ENCODE measurements around the gene RBM39. TPM values are rescaled to one million over a fixed set of nuclear protein-coding genes. Genes with fewer than 3 reads are reported as not detected.
"Not testable (repeated sequence)": the region's sequence is repeated elsewhere in the genome, so short reads cannot be mapped to it uniquely, and the experiment has no call there.

The RBM39 gene
- total RNA-seq, 1 donor from 2014 or later, result 370 TPM

DNA sequence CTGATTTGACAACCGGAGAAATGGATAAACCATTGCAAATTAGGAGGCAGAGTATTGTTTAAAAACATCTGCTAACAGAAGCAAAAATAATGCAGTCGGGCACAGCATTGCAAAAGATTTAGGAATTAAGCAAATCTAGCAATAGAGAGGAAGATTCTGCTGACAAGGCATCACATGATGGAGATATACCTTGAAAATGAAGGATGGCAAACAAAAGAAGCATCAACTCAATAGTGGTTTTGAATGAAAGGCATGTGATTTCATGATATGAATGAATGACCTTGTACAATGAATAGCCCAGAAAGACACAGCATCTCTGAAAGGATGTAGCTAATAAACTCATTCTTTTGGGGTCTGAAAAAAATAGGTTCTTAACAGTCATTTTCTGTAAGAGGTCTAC is 8.6 kb upstream of the RBM39 start:
- intact Hi-C loops (cut with DNase I), result no loop called here
- no peak overlapping the region for H3K27ac ChIP-seq
- no peak overlapping the region for H3K4me3 ChIP-seq
- TF ChIP-seq CTCF (IDR thresholded peaks at IDR 0.05), result no peak
- no peak for TF ChIP-seq POLR2AphosphoS5 (IDR thresholded peaks at IDR 0.05; ENCODE audit: insufficient read depth in 1 of 2, low read depth in 1 of 2)
- no peak for TF ChIP-seq POLR2A (IDR thresholded peaks at IDR 0.05)
- no peaks in the 10 kb centered on the region for H3K9me3 ChIP-seq
- DNase-seq (ENCODE audit: extremely low spot score in 2 of 2), result no peak
- no peaks in the 10 kb centered on the region for H3K27me3 ChIP-seq
- H3K4me1 ChIP-seq, result no peaks in the 10 kb centered on the region
- H3K36me3 ChIP-seq, result no peaks in the 10 kb centered on the region

GRCh38 chr20:35744492-35744841 is 2.4 kb upstream of the RBM39 start:
- DNase-seq (ENCODE audit: extremely low spot score in 2 of 2); H3K4me3 ChIP-seq; H3K9me3 ChIP-seq; intact Hi-C loops (cut with DNase I); H3K27me3 ChIP-seq: not testable (repeated sequence)
- Histone ChIP-seq H3K36me3 (peaks cover 0 to 10% of the 10 kb centered on the region in 2 donors), H3K4me1 (peaks cover 24% of the 10 kb centered on the region), H3K27ac (peak overlapping the region; percentile 98)

DNA sequence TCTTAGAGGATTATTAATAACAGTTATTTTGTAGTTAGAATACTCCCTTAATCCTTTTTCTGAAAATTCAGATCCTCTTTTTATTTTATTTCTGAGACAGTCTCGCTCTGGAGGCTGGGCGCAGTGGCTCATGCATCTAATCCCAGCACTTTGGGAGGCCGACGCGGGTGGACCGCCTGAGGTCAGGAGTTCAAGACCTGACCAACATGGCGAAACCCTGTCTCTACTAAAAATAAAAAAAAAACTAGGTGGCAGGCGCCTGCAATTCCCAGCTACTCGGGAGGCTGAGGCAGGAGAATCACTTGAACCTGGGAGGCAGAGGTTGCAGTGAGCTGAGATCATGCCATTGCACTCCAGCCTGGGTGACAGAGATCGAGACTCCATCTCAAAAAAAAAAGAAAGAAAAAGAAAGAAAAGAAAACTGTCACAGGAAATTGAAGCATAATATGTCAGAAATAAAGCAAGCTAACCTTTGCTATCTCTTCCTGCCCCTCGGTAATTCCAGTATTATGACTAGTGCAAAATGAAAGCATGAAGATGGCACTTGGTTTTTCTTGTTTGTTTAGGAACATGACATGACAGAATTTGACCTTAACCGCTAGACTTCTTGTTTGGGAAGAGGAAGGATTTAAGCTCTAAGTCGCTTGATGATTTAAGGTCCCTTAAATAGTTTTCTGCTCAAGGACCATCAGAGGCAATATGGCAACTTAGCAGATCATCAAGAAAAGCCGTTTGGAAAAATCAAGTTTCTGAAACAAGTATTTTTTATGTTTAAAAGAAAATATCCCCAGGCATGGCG is 1.8 kb upstream of the RBM39 start:
- Histone ChIP-seq H3K4me1 (peaks cover 30% of the 10 kb centered on the region), H3K36me3 (peaks cover 0 to 16% of the 10 kb centered on the region in 2 donors), H3K27me3 (no peaks in the 10 kb centered on the region), H3K4me3 (no peak overlapping the region), H3K9me3 (no peaks in the 10 kb centered on the region), H3K27ac (peak overlapping the region; percentile 98)
- TF ChIP-seq POLR2A (IDR thresholded peaks at IDR 0.05) (no peak), CTCF (IDR thresholded peaks at IDR 0.05) (no peak), POLR2AphosphoS5 (IDR thresholded peaks at IDR 0.05; ENCODE audit: insufficient read depth in 1 of 2, low read depth in 1 of 2) (no peak)
- intact Hi-C loops (cut with DNase I), result loop anchor here (2.0 kb wide), 2 partner anchors 29 to 45 kb away; partner anchors contain the start of genes NFS1, PHF20 and ROMO1
- DNase-seq (ENCODE audit: extremely low spot score in 2 of 2), result no peak

GRCh38 chr20:35742741-35743523 is 872 bp upstream of the RBM39 start:
- H3K27ac ChIP-seq, result peak overlapping the region; percentile 98
- H3K36me3 ChIP-seq, result peaks cover 2 to 26% of the 10 kb centered on the region in 2 donors
- peak overlapping the region; percentile 49 to 79 for H3K4me3 ChIP-seq
- H3K4me1 ChIP-seq, result peaks cover 40% of the 10 kb centered on the region
- no peaks in the 10 kb centered on the region for H3K27me3 ChIP-seq
- no peak for DNase-seq (ENCODE audit: extremely low spot score in 2 of 2)
- no peaks in the 10 kb centered on the region for H3K9me3 ChIP-seq
- intact Hi-C loops (cut with DNase I), result loop anchor here (2.0 kb wide), 2 partner anchors 30 to 44 kb away; partner anchors contain the start of genes NFS1, PHF20 and ROMO1
- TF ChIP-seq POLR2AphosphoS5 (IDR thresholded peaks at IDR 0.05; ENCODE audit: insufficient read depth in 1 of 2, low read depth in 1 of 2) (no peak), POLR2A (IDR thresholded peaks at IDR 0.05) (no peak)

- H3K27ac ChIP-seq, result peak overlapping the region; percentile 98
- peaks cover 74% of the 10 kb centered on the region for H3K4me1 ChIP-seq
- intact Hi-C loops (cut with DNase I), result loop anchor here (10.0 kb wide), 1 partner anchor 145 kb away; no protein-coding TSS in a partner anchor
- DNase-seq (ENCODE audit: extremely low spot score in 2 of 2), result no peak
- no peaks in the 10 kb centered on the region for H3K9me3 ChIP-seq
- H3K27me3 ChIP-seq, result no peaks in the 10 kb centered on the region
- peaks cover 4 to 58% of the 10 kb centered on the region in 2 donors for H3K36me3 ChIP-seq
- TF ChIP-seq CTCF (IDR thresholded peaks at IDR 0.05) (no peak), POLR2AphosphoS5 (IDR thresholded peaks at IDR 0.05; ENCODE audit: insufficient read depth in 1 of 2, low read depth in 1 of 2) (no peak), POLR2A (IDR thresholded peaks at IDR 0.05) (no peak)
- peak overlapping the region; percentile 79 to 82 for H3K4me3 ChIP-seq
Measured at GRCh38 chr20:35739294-35740163, 2.5 kb downstream of the RBM39 start.
